SU-DHL-6 (cell line): ENCODE data around the gene MAB21L4.

Source experiments
- H2AFZ ChIP-seq: fragments of 200-600 bp; sonication (generic); 2 replicates; pipeline ENCODE4 v1.6.1; 2014; ENCODE audit warnings: low read depth, mild to moderate bottlenecking, moderate library complexity, mixed read lengths, antibody characterized with exemption, low read length; ENCODE audit not compliant: severe bottlenecking
- H3F3A ChIP-seq: fragments of 200-600 bp; shearing (Covaris generic); 2 replicates; pipeline ENCODE4 v1.6.0; 2016; ENCODE audit warnings: antibody characterized with exemption, mild to moderate bottlenecking; ENCODE audit not compliant: insufficient read depth
- H3K27ac ChIP-seq: fragments of 200-600 bp; sonication (generic); 2 replicates; pipeline ENCODE4 v1.5.1; 2016; ENCODE audit warnings: low read depth, mild to moderate bottlenecking, low read length, moderate library complexity, mixed read lengths
- H3K27me3 ChIP-seq: fragments of 200-600 bp; sonication (generic), shearing (Covaris generic); 2 replicates; pipeline ENCODE4 v1.6.0; 2014; ENCODE audit warnings: mild to moderate bottlenecking, low read length
- H3K36me3 ChIP-seq: fragments of 200-600 bp; sonication (generic); 2 replicates; pipeline ENCODE4 v1.6.1; 2014; ENCODE audit warnings: mild to moderate bottlenecking, low read length, mixed read lengths
- H3K4me2 ChIP-seq: fragments of 300-600, 200-600 bp; shearing (Covaris generic), sonication (generic); 2 replicates; pipeline ENCODE4 v1.6.0; 2014; ENCODE audit warnings: low read length, low read depth, mild to moderate bottlenecking; ENCODE audit not compliant: poor library complexity, severe bottlenecking
- H3K4me3 ChIP-seq: fragments of 200-600 bp; sonication (generic); 2 replicates; pipeline ENCODE4 v1.5.1; 2014; ENCODE audit warnings: antibody characterized with exemption, low read length, mild to moderate bottlenecking, mixed read lengths; ENCODE audit not compliant: insufficient read depth, poor library complexity, severe bottlenecking
- H3K79me2 ChIP-seq: fragments of 200-600 bp; sonication (generic); 2 replicates; pipeline ENCODE4 v1.6.1; 2014; ENCODE audit warnings: mild to moderate bottlenecking, low read length, moderate library complexity; ENCODE audit not compliant: insufficient read depth
- H3K9ac ChIP-seq: fragments of 200-600 bp; sonication (generic); 2 replicates; pipeline ENCODE4 v1.7.0; 2014; ENCODE audit warnings: mild to moderate bottlenecking, low read length
- H3K9me2 ChIP-seq: fragments of 200-600 bp; sonication (generic); replicated peaks from 2 replicates; pipeline ENCODE4 v1.6.1; 2014; ENCODE audit warnings: low read length; ENCODE audit not compliant: insufficient read depth
- H3K9me3 ChIP-seq: fragments of 200-600 bp; sonication (generic); 2 replicates; pipeline ENCODE4 v1.6.1; 2014; ENCODE audit warnings: low read length, mixed read lengths; ENCODE audit not compliant: insufficient read depth
- H4K20me1 ChIP-seq: fragments of 200-600 bp; sonication (generic); 2 replicates; pipeline ENCODE4 v1.6.1; 2014; ENCODE audit warnings: low read depth, mild to moderate bottlenecking, antibody characterized with exemption, low read length, moderate library complexity, mixed read lengths
- CTCF ChIP-seq: fragments of 200-600 bp; sonication (generic); IDR thresholded peaks from one replicate; pipeline ENCODE4 v1.5.1; 2017; ENCODE audit warnings: antibody characterized with exemption, mild to moderate bottlenecking, low read length, moderate library complexity; ENCODE audit not compliant: insufficient read depth, poor library complexity, severe bottlenecking
- EZH2phosphoT487 ChIP-seq: fragments of 200-600 bp; sonication (generic), shearing (Covaris generic); conservative IDR thresholded peaks from 2 replicates; pipeline ENCODE4 v1.6.1; 2018; ENCODE audit warnings: mild to moderate bottlenecking, antibody characterized with exemption, low read length, moderate library complexity, mixed read lengths

The MAB21L4 gene

GRCh38 chr2:240894006-240894405 lies 1.9 kb downstream of the MAB21L4 start:
- no peak overlapping the region for H3K27ac ChIP-seq
- no peaks in the 10 kb centered on the region for H3F3A ChIP-seq
- H3K9ac ChIP-seq = no peak overlapping the region
- no peaks in the 10 kb centered on the region for H3K36me3 ChIP-seq
- no peaks in the 10 kb centered on the region for H3K79me2 ChIP-seq
- TF ChIP-seq EZH2phosphoT487 (no peak), CTCF (no peak)
- H3K9me3 ChIP-seq = no peaks in the 10 kb centered on the region
- H2AFZ ChIP-seq = no peak overlapping the region
- no peak overlapping the region for H3K4me3 ChIP-seq
- H3K9me2 ChIP-seq = no peaks in the 10 kb centered on the region
- no peak overlapping the region for H3K4me2 ChIP-seq
- no peaks in the 10 kb centered on the region for H3K27me3 ChIP-seq
- no peaks in the 10 kb centered on the region for H4K20me1 ChIP-seq

GRCh38 chr2:240893363-240893844 lies 2.6 kb downstream of the MAB21L4 start:
- Histone ChIP-seq H3K9me2 (no peaks in the 10 kb centered on the region), H3K9me3 (no peaks in the 10 kb centered on the region), H4K20me1 (no peaks in the 10 kb centered on the region), H3K27me3 (no peaks in the 10 kb centered on the region), H3K27ac (no peak overlapping the region), H3K4me3 (no peak overlapping the region), H3K79me2 (no peaks in the 10 kb centered on the region), H3K36me3 (no peaks in the 10 kb centered on the region), H3K9ac (no peak overlapping the region), H2AFZ (no peak overlapping the region), H3K4me2 (no peak overlapping the region), H3F3A (no peaks in the 10 kb centered on the region)
- TF ChIP-seq EZH2phosphoT487 (no peak), CTCF (no peak)

- no peaks in the 10 kb centered on the region for H3K36me3 ChIP-seq
- H3K79me2 ChIP-seq = no peaks in the 10 kb centered on the region
- no peaks in the 10 kb centered on the region for H3K27me3 ChIP-seq
- H3K9me3 ChIP-seq = no peaks in the 10 kb centered on the region
- no peaks in the 10 kb centered on the region for H4K20me1 ChIP-seq
- H2AFZ ChIP-seq = no peak overlapping the region
- H3K4me2 ChIP-seq = no peak overlapping the region
- TF ChIP-seq EZH2phosphoT487 (no peak), CTCF (no peak)
- H3K9ac ChIP-seq = no peak overlapping the region
- H3K9me2 ChIP-seq = no peaks in the 10 kb centered on the region
- H3K27ac ChIP-seq = no peak overlapping the region
- H3F3A ChIP-seq = no peaks in the 10 kb centered on the region
- no peak overlapping the region for H3K4me3 ChIP-seq
These were observed 3.0 kb downstream of the MAB21L4 start for GRCh38 chr2:240892925-240893324.

- Histone ChIP-seq H3K9me2 (no peaks in the 10 kb centered on the region), H3K27ac (no peak overlapping the region), H3K27me3 (no peaks in the 10 kb centered on the region)
These were observed 3.6 kb downstream of the MAB21L4 start for GRCh38 chr2:240892356-240892755.

More at GRCh38 chr2:240892356-240892755, 3.6 kb downstream of the MAB21L4 start:
- H3K79me2 ChIP-seq = no peaks in the 10 kb centered on the region
- no peaks in the 10 kb centered on the region for H3K36me3 ChIP-seq
- H3K4me3 ChIP-seq = no peak overlapping the region
- no peak overlapping the region for H3K4me2 ChIP-seq
- no peak overlapping the region for H3K9ac ChIP-seq
- H2AFZ ChIP-seq = no peak overlapping the region
- no peak for TF ChIP-seq EZH2phosphoT487
- TF ChIP-seq CTCF = no peak
- H4K20me1 ChIP-seq = no peaks in the 10 kb centered on the region
- H3K9me3 ChIP-seq = no peaks in the 10 kb centered on the region
- no peaks in the 10 kb centered on the region for H3F3A ChIP-seq
